HG03025 (cell line): ENCODE data around the gene CPLX4.
"Not testable (repeated sequence)": the region's sequence is repeated elsewhere in the genome, so short reads cannot be mapped to it uniquely, and the experiment has no call there.

ENCODE experiments used
- ATAC-seq: cut with Tn5 transposase; IDR thresholded peaks from one replicate; pipeline ENCODE4 v1.9.1; 2021; ENCODE audit warnings: mild to moderate bottlenecking, moderate library complexity; ENCODE audit not compliant: unreplicated experiment, low FRiP score

CPLX4 gene

GRCh38 chr18:59272221-59272888, 46.1 kb downstream of the CPLX4 start:
- ATAC-seq: no peak

- ATAC-seq: no peak
Measured at GRCh38 chr18:59271606-59272220, 46.7 kb downstream of the CPLX4 start.

DNA sequence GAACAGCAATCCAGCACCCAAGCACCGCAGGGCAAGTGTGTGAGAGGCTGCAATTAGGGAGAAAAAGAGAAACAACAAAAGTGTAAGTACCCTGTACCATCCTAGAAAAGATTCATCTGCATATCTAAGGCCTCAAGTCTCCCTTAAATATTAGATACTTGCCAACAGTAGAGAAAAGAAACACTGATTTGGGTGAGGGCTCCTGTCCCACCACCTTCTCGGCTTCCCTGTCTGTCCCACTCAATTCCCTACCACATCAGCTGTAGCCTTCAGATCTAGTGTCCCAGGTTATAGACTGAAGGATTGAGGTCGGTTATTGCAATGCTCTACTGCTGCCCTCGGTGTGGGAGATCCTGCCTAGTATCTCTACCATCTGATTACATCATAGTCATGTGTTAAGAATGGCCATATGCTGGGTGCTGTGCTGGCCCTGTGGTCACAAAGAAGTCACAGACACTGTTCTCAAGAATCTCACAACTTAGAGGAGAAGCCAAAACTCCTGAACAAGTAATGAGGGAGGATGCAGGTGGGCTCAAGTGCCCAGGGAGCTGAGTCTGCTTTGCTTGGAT, 47.7 kb downstream of the CPLX4 start:
- ATAC-seq: no peak

GRCh38 chr18:59269563-59270119, 48.8 kb downstream of the CPLX4 start:
- no peak for ATAC-seq

DNA sequence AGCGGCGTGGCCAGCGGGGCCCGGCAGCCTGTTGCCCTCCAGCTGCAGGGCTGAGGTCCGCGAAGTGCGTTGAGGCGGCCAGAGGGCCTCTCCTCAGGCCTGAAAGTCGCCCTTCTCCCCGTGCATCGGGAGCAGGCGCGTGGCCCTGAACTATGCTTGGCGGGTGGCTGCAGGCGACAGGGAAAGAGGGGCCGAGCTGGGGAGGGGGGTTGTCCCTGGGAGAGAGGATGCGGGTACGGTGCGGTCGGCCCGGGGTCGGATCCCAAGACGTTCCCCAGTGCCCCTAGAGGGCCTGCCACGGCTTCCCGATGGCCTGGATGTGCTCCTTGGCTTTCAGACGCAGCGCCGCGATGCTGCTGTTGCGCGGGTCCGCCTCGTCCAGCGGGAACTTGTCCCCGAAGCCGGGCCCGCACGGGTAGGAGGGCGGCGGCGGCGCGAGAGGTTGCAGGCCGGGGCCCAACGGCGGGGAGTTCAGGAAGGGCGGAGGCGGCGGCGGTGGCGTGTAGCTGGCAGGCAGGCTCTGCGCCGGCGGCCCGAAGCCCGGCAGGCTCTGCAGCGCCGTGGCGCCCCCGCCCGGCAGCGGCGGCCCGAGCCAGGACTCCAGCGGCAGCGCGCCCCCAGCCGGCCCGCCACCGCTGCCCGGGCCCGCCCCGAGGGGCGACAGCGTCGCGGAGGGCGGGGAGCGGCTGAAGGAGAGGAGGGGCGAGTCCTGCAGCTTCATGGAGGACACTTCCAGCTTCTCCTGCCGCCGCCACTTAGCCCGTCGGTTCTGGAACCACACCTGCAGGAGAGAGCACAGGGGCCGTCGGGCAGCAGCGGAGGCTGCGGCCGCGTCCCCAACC, 49.5 kb downstream of the CPLX4 start:
- no peak for ATAC-seq

DNA sequence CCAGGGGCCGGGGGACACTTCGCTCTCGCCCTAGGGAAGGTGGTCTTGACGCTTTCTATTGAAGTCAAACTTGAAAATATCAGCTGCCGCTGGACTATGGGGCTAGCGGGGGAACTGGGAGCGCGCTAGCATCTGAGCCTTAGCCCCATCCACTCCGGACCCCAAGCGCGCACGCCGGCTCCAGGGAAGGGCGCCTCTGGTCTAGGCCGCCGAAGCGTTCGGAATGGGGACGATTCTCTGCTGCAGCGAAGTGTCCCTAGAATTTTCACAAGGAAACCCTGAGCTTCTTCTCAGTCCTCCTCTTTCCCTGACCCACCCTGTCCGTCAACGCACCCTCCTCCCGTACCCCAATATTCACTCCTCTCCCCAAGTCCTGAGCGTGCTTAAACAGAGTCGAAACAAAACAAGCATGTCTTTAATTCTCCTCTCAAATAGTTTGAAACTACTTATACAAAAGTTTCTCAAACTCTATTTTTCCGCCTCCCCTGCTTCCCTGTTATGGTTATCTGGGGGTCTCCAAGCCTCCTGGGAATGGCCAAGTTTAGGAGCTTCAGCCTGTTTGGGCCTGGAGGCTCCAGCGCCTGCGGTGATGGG, 50.2 kb downstream of the CPLX4 start:
- no peak for ATAC-seq

GRCh38 chr18:59267503-59268126, 50.8 kb downstream of the CPLX4 start:
- ATAC-seq: no peak

DNA sequence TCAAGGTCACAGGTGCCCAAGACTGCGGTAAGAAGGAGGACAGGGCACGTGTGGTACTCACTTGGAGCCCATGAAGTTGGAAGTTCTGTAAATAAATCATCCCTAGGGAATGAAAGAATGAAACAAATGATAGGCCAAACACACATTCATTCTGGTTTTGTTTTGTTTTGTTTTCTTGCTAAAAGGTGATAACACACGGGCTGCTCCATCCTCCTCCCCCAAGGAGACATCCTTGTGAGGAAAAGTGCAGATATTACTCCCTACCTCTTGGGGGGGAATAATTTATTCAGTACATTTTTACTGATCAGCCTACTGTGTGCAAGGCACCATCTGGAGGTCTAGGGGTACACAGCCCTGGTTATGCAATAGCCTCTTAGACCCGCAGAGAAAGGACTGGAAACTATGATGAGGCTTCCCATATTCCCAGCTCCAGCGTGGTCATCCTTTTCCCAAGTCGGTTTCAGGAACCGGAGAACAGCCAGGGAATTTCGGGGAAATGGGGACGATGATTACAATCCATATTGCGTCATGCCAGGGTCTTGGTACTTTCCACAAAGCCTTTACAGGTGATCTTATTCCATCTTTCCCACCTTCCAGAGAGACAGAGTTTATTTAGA, 51.5 kb downstream of the CPLX4 start:
- no peak for ATAC-seq

GRCh38 chr18:59266459-59266858, 52.0 kb downstream of the CPLX4 start:
- ATAC-seq: no peak

- ATAC-seq: no peak
Measured at GRCh38 chr18:59265974-59266369, 52.5 kb downstream of the CPLX4 start.

DNA sequence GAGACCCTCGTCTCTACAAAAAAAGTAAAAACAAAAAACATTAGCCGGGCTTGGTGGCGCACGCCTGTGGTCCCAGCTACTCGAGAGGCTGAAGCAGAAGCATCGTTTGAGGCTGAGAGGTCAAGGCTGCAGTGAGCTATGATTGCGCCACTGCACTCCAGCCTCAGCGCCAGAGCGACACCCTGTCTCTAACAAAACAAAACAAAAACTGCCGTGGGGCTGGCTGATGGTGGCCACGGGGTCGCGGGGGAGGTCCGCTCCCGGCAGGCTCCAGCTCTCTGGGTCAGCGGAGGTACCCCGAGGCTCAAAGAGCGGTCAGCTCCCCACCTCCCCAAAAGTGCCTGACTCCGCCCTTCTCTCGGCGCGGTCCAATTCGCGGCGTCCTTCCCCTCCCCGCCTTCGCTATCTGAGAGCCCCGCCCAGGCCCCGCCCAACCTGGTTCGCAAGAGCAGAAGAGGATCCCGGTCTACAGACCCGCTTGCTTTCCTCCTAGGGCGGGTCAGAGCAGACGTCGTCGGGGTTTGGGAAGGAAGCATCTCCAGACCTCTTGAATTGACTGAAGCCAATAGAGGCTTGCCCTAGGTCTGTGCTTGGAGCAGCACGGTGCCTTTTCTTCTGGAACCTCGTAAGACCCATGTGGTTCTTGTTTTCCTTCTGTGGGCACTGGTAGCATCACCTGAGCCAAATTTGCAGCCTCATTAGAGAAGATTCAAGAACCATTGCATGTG, 53.0 kb downstream of the CPLX4 start:
- ATAC-seq: no peak

GRCh38 chr18:59264651-59265245, 53.7 kb downstream of the CPLX4 start:
- no peak for ATAC-seq

- no peak for ATAC-seq
Measured at GRCh38 chr18:59264121-59264571, 54.3 kb downstream of the CPLX4 start.

DNA sequence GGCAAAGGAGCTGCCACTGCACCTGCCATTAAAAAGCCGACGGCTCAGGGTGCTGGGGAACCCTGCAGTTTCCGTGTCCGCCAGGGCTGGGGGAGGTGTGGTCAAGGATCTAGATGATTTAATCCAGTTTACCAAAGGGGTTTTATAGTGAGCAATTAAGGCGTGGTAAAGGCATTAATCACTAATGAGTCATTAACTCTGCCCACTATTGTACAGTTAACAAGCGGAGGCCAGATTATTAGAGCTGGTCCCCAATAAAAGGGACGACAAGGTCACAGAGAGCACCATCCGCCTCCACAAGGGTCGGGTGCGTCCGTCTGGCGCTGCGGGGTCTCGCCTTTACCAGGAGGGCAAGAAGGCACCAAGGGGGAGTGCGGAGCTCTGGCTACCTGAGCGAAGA, 54.8 kb downstream of the CPLX4 start:
- ATAC-seq: no peak

GRCh38 chr18:59262243-59262642, 56.2 kb downstream of the CPLX4 start:
- not testable (repeated sequence) for ATAC-seq

DNA sequence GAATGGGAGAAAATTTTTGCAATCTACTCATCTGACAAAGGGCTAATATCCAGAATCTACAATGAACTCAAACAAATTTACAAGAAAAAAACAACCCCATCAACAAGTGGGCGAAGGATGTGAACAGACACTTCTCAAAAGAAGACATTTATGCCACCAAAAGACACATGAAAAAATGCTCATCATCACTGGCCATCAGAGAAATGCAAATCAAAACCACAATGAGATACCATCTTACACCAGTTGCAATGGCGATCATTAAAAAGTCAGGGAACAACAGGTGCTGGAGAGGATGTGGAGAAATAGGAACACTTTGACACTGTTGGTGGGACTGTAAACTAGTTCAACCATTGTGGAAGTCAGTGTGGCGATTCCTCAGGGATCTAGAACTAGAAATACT, 56.6 kb downstream of the CPLX4 start:
- not testable (repeated sequence) for ATAC-seq

GRCh38 chr18:59255491-59255890, 63.0 kb downstream of the CPLX4 start:
- not testable (repeated sequence) for ATAC-seq

DNA sequence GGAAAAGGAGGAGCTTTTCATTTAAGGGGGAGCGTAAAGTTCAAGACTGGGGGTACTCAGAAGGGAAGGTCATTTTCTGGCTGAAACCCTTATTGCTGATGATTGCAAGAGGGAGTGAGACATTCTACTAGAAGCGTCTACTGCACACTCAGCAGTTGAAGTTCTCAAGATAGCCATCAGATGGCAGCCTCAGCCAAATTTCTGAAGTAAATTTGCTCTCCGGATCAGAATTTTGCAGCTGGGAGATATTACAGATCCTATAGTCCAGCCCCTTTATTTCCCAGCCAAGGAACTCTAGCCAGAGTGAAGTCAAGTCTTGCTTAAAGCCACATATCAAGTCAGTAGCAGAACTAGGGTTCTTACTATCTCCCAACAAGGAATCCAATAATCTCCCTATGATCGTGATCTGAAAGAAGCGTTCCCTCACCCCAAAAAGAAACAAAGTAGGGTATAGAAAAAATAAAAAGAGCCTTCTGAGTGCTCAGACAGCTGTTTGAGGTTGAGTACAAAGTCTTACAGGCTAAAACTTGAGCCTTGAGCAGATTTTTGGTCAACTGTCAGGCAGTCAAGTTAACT, 69.2 kb downstream of the CPLX4 start:
- no peak for ATAC-seq
